Right cardiac atrium (tissue), 5 donors: ENCODE data around the gene SNX9. TPM values are rescaled to one million over a fixed set of nuclear protein-coding genes. Genes with fewer than 3 reads are reported as not detected.
"Not testable (repeated sequence)": the region's sequence is repeated elsewhere in the genome, so short reads cannot be mapped to it uniquely, and the experiment has no call there.

Source experiments
- ATAC-seq, 2 donors: fragments of 200-7000 bp; cut with Tn5 transposase; one replicate each; pipeline versions ENCODE4 v1.8.0 to v1.9.1; 2020; ENCODE audit warnings: moderate library complexity in 2 of 2, mild to moderate bottlenecking in 1 of 2
- DNase-seq, 3 donors: peaks; one replicate each; pipeline ENCODE4 v3.0.0-alpha.2; 2020
- H3K27ac ChIP-seq: one replicate; pipeline ENCODE4 v1.5.1; 2013; ENCODE audit warnings: mild to moderate bottlenecking, low read length, control low read depth, moderate library complexity
- H3K27me3 ChIP-seq: one replicate; pipeline ENCODE4 v1.6.1; 2013; ENCODE audit not compliant: control insufficient read depth, insufficient read depth
- H3K4me1 ChIP-seq: one replicate; pipeline ENCODE4 v1.6.1; 2013; ENCODE audit warnings: low read length; ENCODE audit not compliant: control insufficient read depth, insufficient read depth
- H3K4me3 ChIP-seq: one replicate; pipeline ENCODE4 v1.5.1; 2013; ENCODE audit warnings: low read length, control low read depth
- H3K9me3 ChIP-seq: one replicate; pipeline ENCODE4 v1.6.1; 2013; ENCODE audit warnings: low read length; ENCODE audit not compliant: control insufficient read depth
- WGBS: extraction: QIAGEN DNeasy Blood & Tissue Kit; methylation state at CpG from one replicate; pipeline ENCODE4 v1.1.7; 2013; 5-methylcytosine and 5-hydroxymethylcytosine counted together
- intact Hi-C, 4 donors: fragments of 100-400 bp; cut with DNase I; formaldehyde crosslinking; loops; one replicate each; pipeline versions ENCODE4 v1.11.0 to v1.14.0; 2022 to 2023
- polyA plus RNA-seq: library from polyadenylated mRNA; stranded (reverse); fragments of 200-250 nt; gene quantifications from one replicate; pipeline ENCODE4 v1.2.3, GENCODE V29; 2013
- total RNA-seq, 4 donors: library from RNA; stranded (reverse); fragmentation: NEBNext Ultra II Directional; extraction: Animal tissue kit (Norgen Biotek cat#: 25700); gene quantifications; one replicate each; pipeline ENCODE4 v1.2.1, GENCODE V29; 2021
- donor health status: healthy with polysubstance abuse.
- donor health status: DM: no; HTN: yes; CAD: no.
- donor health status: DM: no; HTN: no; CAD: no.
- donor health status: DM: no; HTN: yes; CAD: no; lungs with severe emphysema.
- donor health status: DM: yes; HTN: yes; CAD: no.

SNX9 gene
- total and polyA plus RNA-seq, 5 donors = 24.1 to 41.9 (median 36.2) TPM

- Histone ChIP-seq H3K9me3 (no peaks in the 10 kb centered on the region), H3K4me3 (no peak overlapping the region), H3K4me1 (no peaks in the 10 kb centered on the region), H3K27me3 (no peaks in the 10 kb centered on the region), H3K27ac (no peak overlapping the region)
- ATAC-seq (no peak), DNase-seq (no peak)
- 82% methylated on average over 3 of the region's 3 CpGs for WGBS
- intact Hi-C loops = no loop called here
Measured at GRCh38 chr6:157929765-157930319, 106.8 kb downstream of the SNX9 start.

- intact Hi-C loops = no loop called here
- Histone ChIP-seq H3K27me3 (no peaks in the 10 kb centered on the region), H3K4me1 (no peaks in the 10 kb centered on the region), H3K27ac (no peak overlapping the region), H3K4me3 (no peak overlapping the region), H3K9me3 (no peaks in the 10 kb centered on the region)
- DNase-seq (no peak), ATAC-seq (no peak)
- WGBS = 67% methylated on average over 2 of the region's 2 CpGs
Measured at GRCh38 chr6:157935786-157936185, 112.7 kb downstream of the SNX9 start.

- H3K9me3 ChIP-seq = no peaks in the 10 kb centered on the region
- H3K27ac ChIP-seq = no peak overlapping the region
- 87% methylated on average over 3 of the region's 3 CpGs for WGBS
- no peaks in the 10 kb centered on the region for H3K4me1 ChIP-seq
- no peak for ATAC-seq
- no peaks in the 10 kb centered on the region for H3K27me3 ChIP-seq
- DNase-seq = no peak
- H3K4me3 ChIP-seq = no peak overlapping the region
- intact Hi-C loops = no loop called here
Measured at GRCh38 chr6:157937318-157937717, 114.3 kb downstream of the SNX9 start.

GRCh38 chr6:157937916-157938315, 114.9 kb downstream of the SNX9 start:
- ATAC-seq (no peak), DNase-seq (no peak)
- Histone ChIP-seq H3K27me3 (no peaks in the 10 kb centered on the region), H3K9me3 (no peaks in the 10 kb centered on the region), H3K4me3 (no peak overlapping the region), H3K4me1 (no peaks in the 10 kb centered on the region), H3K27ac (no peak overlapping the region)
- WGBS = 96% methylated on average over 6 of the region's 6 CpGs
- intact Hi-C loops = no loop called here

- intact Hi-C loops, H3K27ac ChIP-seq, H3K4me1 ChIP-seq, DNase-seq, H3K27me3 ChIP-seq, ATAC-seq, H3K9me3 ChIP-seq, H3K4me3 ChIP-seq: not testable (repeated sequence)
- 95% methylated on average over 12 of the region's 12 CpGs for WGBS
Measured at GRCh38 chr6:157940375-157941036, 117.5 kb downstream of the SNX9 start.

- no peak overlapping the region for H3K4me3 ChIP-seq
- no peak for DNase-seq
- intact Hi-C loops = no loop called here
- no peaks in the 10 kb centered on the region for H3K9me3 ChIP-seq
- no peak for ATAC-seq
- H3K4me1 ChIP-seq = no peaks in the 10 kb centered on the region
- no peaks in the 10 kb centered on the region for H3K27me3 ChIP-seq
- H3K27ac ChIP-seq = no peak overlapping the region
- 85% methylated on average over 13 of the region's 13 CpGs for WGBS
Measured at GRCh38 chr6:157941101-157941863, 118.2 kb downstream of the SNX9 start.

GRCh38 chr6:157942351-157942750, 119.3 kb downstream of the SNX9 start:
- 86% methylated on average over 14 of the region's 14 CpGs for WGBS
- no peaks in the 10 kb centered on the region for H3K4me1 ChIP-seq
- intact Hi-C loops = no loop called here

GRCh38 chr6:157943249-157943963, 120.4 kb downstream of the SNX9 start:
- 92% methylated on average over 16 of the region's 16 CpGs for WGBS
- intact Hi-C loops = no loop called here
- Histone ChIP-seq H3K9me3 (no peaks in the 10 kb centered on the region), H3K27me3 (no peaks in the 10 kb centered on the region), H3K27ac (no peak overlapping the region), H3K4me1 (no peaks in the 10 kb centered on the region), H3K4me3 (no peak overlapping the region)
- ATAC-seq (no peak), DNase-seq (no peak)

More at GRCh38 chr6:157942351-157942750, 119.3 kb downstream of the SNX9 start:
- no peak for ATAC-seq
- Histone ChIP-seq H3K27ac (no peak overlapping the region), H3K27me3 (no peaks in the 10 kb centered on the region), H3K9me3 (no peaks in the 10 kb centered on the region), H3K4me3 (no peak overlapping the region)
- peak in 1 of 3 donors; percentile 65 for DNase-seq

GRCh38 chr6:157943964-157944283, 120.9 kb downstream of the SNX9 start:
- ATAC-seq (no peak), DNase-seq (no peak)
- H3K9me3 ChIP-seq = no peaks in the 10 kb centered on the region
- no peaks in the 10 kb centered on the region for H3K27me3 ChIP-seq
- 95% methylated on average over 15 of the region's 15 CpGs for WGBS
- intact Hi-C loops = no loop called here
- H3K27ac ChIP-seq = no peak overlapping the region
- no peak overlapping the region for H3K4me3 ChIP-seq
- H3K4me1 ChIP-seq = no peaks in the 10 kb centered on the region

- intact Hi-C loops = no loop called here
- ATAC-seq (no peak), DNase-seq (no peak)
- Histone ChIP-seq H3K4me1 (no peaks in the 10 kb centered on the region), H3K9me3 (no peaks in the 10 kb centered on the region), H3K27ac (no peak overlapping the region), H3K27me3 (no peaks in the 10 kb centered on the region), H3K4me3 (no peak overlapping the region)
- 87% methylated on average over 14 of the region's 14 CpGs for WGBS
Measured at GRCh38 chr6:157944983-157945931, 122.2 kb downstream of the SNX9 start.
